T-helper 1 cell treated with Interleukin-12 subunit alpha and Interleukin-12 subunit beta and Interleukin-4 antibody, amounts not matched to agents 30 μg/mL and 1 μg/mL, for 36 hours (primary cell): ENCODE data around the gene CHD5.

ENCODE experiments used
- H3K27ac Mint-ChIP-seq: one replicate; pipeline ENCODE4 v1.8.0; 2021; ENCODE audit warnings: mild to moderate bottlenecking, mixed read lengths
- H3K27me3 Mint-ChIP-seq: one replicate; pipeline ENCODE4 v1.8.0; 2021; ENCODE audit warnings: low read depth, mixed read lengths
- H3K36me3 Mint-ChIP-seq: one replicate; pipeline ENCODE4 v1.8.0; 2021; ENCODE audit warnings: low read depth, mixed read lengths
- H3K4me1 Mint-ChIP-seq: one replicate; pipeline ENCODE4 v1.8.0; 2021; ENCODE audit warnings: low read depth, mixed read lengths
- H3K4me3 Mint-ChIP-seq: one replicate; pipeline ENCODE4 v1.8.0; 2021; ENCODE audit warnings: mild to moderate bottlenecking, moderate library complexity, mixed read lengths
- H3K9me3 Mint-ChIP-seq: one replicate; pipeline ENCODE4 v1.8.0; 2021; ENCODE audit warnings: mixed read lengths

The CHD5 gene

GRCh38 chr1:6105218-6105679 lies 74.9 kb downstream of the CHD5 start:
- Mint-ChIP-seq H3K27ac (no peak overlapping the region), H3K4me1 (no peaks in the 10 kb centered on the region), H3K36me3 (peaks cover 2% of the 10 kb centered on the region), H3K4me3 (no peak overlapping the region), H3K9me3 (no peaks in the 10 kb centered on the region), H3K27me3 (peaks cover 5% of the 10 kb centered on the region)

GRCh38 chr1:6104631-6105030 lies 75.5 kb downstream of the CHD5 start:
- H3K36me3 Mint-ChIP-seq: peaks cover 2% of the 10 kb centered on the region
- H3K27me3 Mint-ChIP-seq: peaks cover 5% of the 10 kb centered on the region
- H3K4me3 Mint-ChIP-seq: no peak overlapping the region
- H3K27ac Mint-ChIP-seq: no peak overlapping the region
- H3K4me1 Mint-ChIP-seq: no peaks in the 10 kb centered on the region
- no peaks in the 10 kb centered on the region for H3K9me3 Mint-ChIP-seq

GRCh38 chr1:6103854-6104530 lies 76.1 kb downstream of the CHD5 start:
- Mint-ChIP-seq H3K4me1 (no peaks in the 10 kb centered on the region), H3K27me3 (peaks cover 5% of the 10 kb centered on the region), H3K4me3 (no peak overlapping the region), H3K27ac (no peak overlapping the region), H3K9me3 (no peaks in the 10 kb centered on the region), H3K36me3 (peaks cover 4% of the 10 kb centered on the region)

- no peak overlapping the region for H3K27ac Mint-ChIP-seq
- no peaks in the 10 kb centered on the region for H3K4me1 Mint-ChIP-seq
- no peak overlapping the region for H3K4me3 Mint-ChIP-seq
- peaks cover 8% of the 10 kb centered on the region for H3K36me3 Mint-ChIP-seq
- H3K9me3 Mint-ChIP-seq: no peaks in the 10 kb centered on the region
- H3K27me3 Mint-ChIP-seq: peaks cover 3% of the 10 kb centered on the region
Observed at GRCh38 chr1:6103111-6103853, 76.8 kb downstream of the CHD5 start.

- Mint-ChIP-seq H3K9me3 (no peaks in the 10 kb centered on the region), H3K27ac (no peak overlapping the region), H3K4me1 (no peaks in the 10 kb centered on the region), H3K27me3 (no peaks in the 10 kb centered on the region), H3K4me3 (no peak overlapping the region), H3K36me3 (peaks cover 13% of the 10 kb centered on the region)
Observed at GRCh38 chr1:6102532-6102845, 77.6 kb downstream of the CHD5 start.

- Mint-ChIP-seq H3K27me3 (no peaks in the 10 kb centered on the region), H3K27ac (no peak overlapping the region), H3K36me3 (peaks cover 15% of the 10 kb centered on the region), H3K9me3 (no peaks in the 10 kb centered on the region), H3K4me3 (no peak overlapping the region), H3K4me1 (no peaks in the 10 kb centered on the region)
Observed at GRCh38 chr1:6101826-6102531, 78.1 kb downstream of the CHD5 start.

- Mint-ChIP-seq H3K9me3 (no peaks in the 10 kb centered on the region), H3K27me3 (no peaks in the 10 kb centered on the region), H3K27ac (no peak overlapping the region), H3K4me3 (no peak overlapping the region), H3K4me1 (no peaks in the 10 kb centered on the region), H3K36me3 (peaks cover 15% of the 10 kb centered on the region)
Observed at GRCh38 chr1:6100861-6101783, 79.0 kb downstream of the CHD5 start.

GRCh38 chr1:6099787-6100765 lies 80.0 kb downstream of the CHD5 start:
- H3K27ac Mint-ChIP-seq: no peak overlapping the region

GRCh38 chr1:6099297-6099696 lies 80.8 kb downstream of the CHD5 start:
- Mint-ChIP-seq H3K27ac (no peak overlapping the region), H3K9me3 (no peaks in the 10 kb centered on the region), H3K36me3 (peaks cover 15% of the 10 kb centered on the region), H3K4me1 (no peaks in the 10 kb centered on the region), H3K27me3 (no peaks in the 10 kb centered on the region), H3K4me3 (no peak overlapping the region)

More at GRCh38 chr1:6099787-6100765, 80.0 kb downstream of the CHD5 start:
- Mint-ChIP-seq H3K4me1 (no peaks in the 10 kb centered on the region), H3K27me3 (no peaks in the 10 kb centered on the region), H3K4me3 (no peak overlapping the region), H3K9me3 (no peaks in the 10 kb centered on the region), H3K36me3 (peaks cover 15% of the 10 kb centered on the region)

GRCh38 chr1:6098303-6099215 lies 81.6 kb downstream of the CHD5 start:
- H3K27me3 Mint-ChIP-seq: no peaks in the 10 kb centered on the region
- peaks cover 21% of the 10 kb centered on the region for H3K36me3 Mint-ChIP-seq
- peak overlapping the region; percentile 59 for H3K27ac Mint-ChIP-seq
- no peaks in the 10 kb centered on the region for H3K9me3 Mint-ChIP-seq
- no peaks in the 10 kb centered on the region for H3K4me1 Mint-ChIP-seq
- no peak overlapping the region for H3K4me3 Mint-ChIP-seq

GRCh38 chr1:6097824-6098223 lies 82.3 kb downstream of the CHD5 start:
- H3K4me3 Mint-ChIP-seq: no peak overlapping the region
- no peaks in the 10 kb centered on the region for H3K4me1 Mint-ChIP-seq
- H3K36me3 Mint-ChIP-seq: peaks cover 25% of the 10 kb centered on the region
- no peaks in the 10 kb centered on the region for H3K9me3 Mint-ChIP-seq
- no peak overlapping the region for H3K27ac Mint-ChIP-seq
- H3K27me3 Mint-ChIP-seq: no peaks in the 10 kb centered on the region

- Mint-ChIP-seq H3K4me3 (no peak overlapping the region), H3K27me3 (no peaks in the 10 kb centered on the region), H3K27ac (no peak overlapping the region), H3K4me1 (no peaks in the 10 kb centered on the region), H3K36me3 (peaks cover 26% of the 10 kb centered on the region), H3K9me3 (no peaks in the 10 kb centered on the region)
Observed at GRCh38 chr1:6097117-6097595, 83.0 kb downstream of the CHD5 start.
